K562 (cell line): ENCODE data around the gene ACTR3C. TPM values are rescaled to one million over a fixed set of nuclear protein-coding genes. Genes with fewer than 3 reads are reported as not detected.

ENCODE experiments used
- E2F3 ChIP-seq: fragments of 250-450 bp; sonication (Bioruptor Pico); IDR thresholded peaks from 2 replicates; pipeline ENCODE4 v1.4.0; 2020; ENCODE audit warnings: mild to moderate bottlenecking
- ETS2 ChIP-seq: IDR thresholded peaks from 2 replicates; pipeline ENCODE4 v1.6.1; 2016; ENCODE audit warnings: borderline replicate concordance, missing genetic modification characterization, mild to moderate bottlenecking, moderate library complexity, missing compliant biosample characterization; ENCODE audit not compliant: poor library complexity, severe bottlenecking
- FOXK1 ChIP-seq: sonication (generic); formaldehyde crosslinking; IDR thresholded peaks from 2 replicates; pipeline ENCODE4 v1.8.0; 2022; ENCODE audit warnings: missing genetic modification reagents, mild to moderate bottlenecking, borderline replicate concordance
- FOXP1 ChIP-seq: sonication (generic); formaldehyde crosslinking; IDR thresholded peaks from 2 replicates; pipeline ENCODE4 v1.8.0; 2022; ENCODE audit warnings: mild to moderate bottlenecking, missing genetic modification reagents
- HMGN3 ChIP-seq: IDR thresholded peaks from 2 replicates; pipeline ENCODE4 v1.6.1; 2011; ENCODE audit warnings: borderline replicate concordance, low read depth, mild to moderate bottlenecking, mixed read lengths, low read length; ENCODE audit not compliant: insufficient read length; ENCODE audit errors: extremely low read depth
- HNRNPK ChIP-seq: fragments of 200-400 bp; formaldehyde crosslinking; IDR thresholded peaks from one replicate; pipeline ENCODE4 v1.6.1; 2018; ENCODE audit warnings: mild to moderate bottlenecking, low read depth, low read length; ENCODE audit not compliant: poor library complexity, severe bottlenecking
- MEF2D ChIP-seq: conservative IDR thresholded peaks from 2 replicates; pipeline ENCODE4 v1.6.1; 2016; ENCODE audit warnings: low read depth, missing genetic modification characterization, missing compliant biosample characterization
- PCBP2 ChIP-seq: fragments of 200-400 bp; formaldehyde crosslinking; IDR thresholded peaks from 2 replicates; pipeline ENCODE4 v1.6.1; 2018; ENCODE audit warnings: low read length, low read depth, mild to moderate bottlenecking, moderate library complexity; ENCODE audit not compliant: poor library complexity, severe bottlenecking
- POLR2A ChIP-seq: fragments of 450-650 bp; conservative IDR thresholded peaks from 2 replicates; pipeline ENCODE4 v1.6.1; 2016
- SMAD3 ChIP-seq: fragments of 450-650 bp; formaldehyde crosslinking; conservative IDR thresholded peaks from 2 replicates; pipeline ENCODE4 v1.4.0; 2020; ENCODE audit warnings: mild to moderate bottlenecking
- SMARCB1 ChIP-seq: IDR thresholded peaks from 2 replicates; pipeline ENCODE4 v1.6.1; 2011; ENCODE audit warnings: improper control_type of control experiment, low read depth; ENCODE audit not compliant: insufficient read length
- STAT5A ChIP-seq: IDR thresholded peaks from 2 replicates; pipeline ENCODE4 v1.6.1; 2012; ENCODE audit warnings: low read length, inconsistent platforms, borderline replicate concordance
- THAP12 ChIP-seq: fragments of 250-450 bp; sonication (Bioruptor Pico); IDR thresholded peaks from 2 replicates; pipeline ENCODE4 v1.9.0; 2021; ENCODE audit warnings: mild to moderate bottlenecking, inconsistent platforms
- ZFP91 ChIP-seq: sonication (generic); formaldehyde crosslinking; IDR thresholded peaks from 2 replicates; pipeline ENCODE4 v1.8.0; 2022; ENCODE audit warnings: mild to moderate bottlenecking, missing genetic modification reagents
- ZNF133 ChIP-seq: fragments of 250-450 bp; sonication (Bioruptor Pico); IDR thresholded peaks from 2 replicates; pipeline ENCODE4 v1.4.0; 2020; ENCODE audit warnings: mild to moderate bottlenecking
- ZNF253 ChIP-seq: fragments of 250-450 bp; sonication (Bioruptor Pico); conservative IDR thresholded peaks from 2 replicates; pipeline ENCODE4 v1.6.1; 2021; ENCODE audit warnings: mild to moderate bottlenecking
- ZNF785 ChIP-seq: fragments of 250-450 bp; sonication (Bioruptor Pico); IDR thresholded peaks from 2 replicates; pipeline ENCODE4 v1.4.0; 2020; ENCODE audit warnings: mild to moderate bottlenecking
- ZSCAN32 ChIP-seq: fragments of 450-650 bp; formaldehyde crosslinking; IDR thresholded peaks from 2 replicates; pipeline ENCODE4 v1.4.0; 2020; ENCODE audit warnings: mild to moderate bottlenecking, moderate library complexity
- polyA plus RNA-seq, 8 experiments: library from polyadenylated mRNA; depleted of rRNA in 4 of 8; stranded (reverse) in 5 of 8; unstranded in 3 of 8; fragments of >200 nt; fragmentation: Nextera tagmentation in 2 of 8; fragmentation: Illumina TruSeq in 1 of 8; extraction: Ambion mirVana in 2 of 8; extraction: Trizol in 1 of 8; gene quantifications; 2 replicates each; pipeline versions ENCODE4 v1.2.1 to v1.2.3, GENCODE V29; 2011 to 2014; ENCODE audit warnings: inconsistent platforms in 1 of 8, missing spikeins in 1 of 8
- total RNA-seq, 7 experiments: library from RNA; depleted of rRNA in 6 of 7; stranded (reverse); fragments of >200 nt in 6 of 7; fragmentation: Illumina TruSeq in 2 of 7; extraction: Trizol in 2 of 7; gene quantifications; 2 replicates each; pipeline versions ENCODE4 v1.2.1 to v1.2.3, GENCODE V29; 2011 to 2021; ENCODE audit warnings: low replicate concordance in 1 of 7
- TF ChIP-seq, protein P1 (sequence below): fragments of 450-650 bp; IDR thresholded peaks from 2 replicates; pipeline ENCODE4 v1.7.0; 2016; ENCODE audit warnings: borderline replicate concordance
- TF ChIP-seq, protein P2 (sequence below): fragments of 200-800 bp; sonication (Bioruptor generic); IDR thresholded peaks from 2 replicates; pipeline ENCODE4 v1.6.1; 2017; ENCODE audit warnings: missing genetic modification characterization, missing compliant biosample characterization
- TF ChIP-seq, protein P3 (sequence below): IDR thresholded peaks from 2 replicates; pipeline ENCODE4 v1.6.1; 2016; ENCODE audit warnings: missing genetic modification characterization, missing compliant biosample characterization

Gene ACTR3C
- total and polyA plus RNA-seq, 9 of the 15 experiments (the other 6 are each of a cell fraction or from before 2014, with no cell fraction given), result 9.0 to 35.4 (median 13.3) TPM

- TF ChIP-seq PCBP2, result no peak
- no peak for TF ChIP-seq E2F3 (CRISPR knock-in tag)
- no peak for TF ChIP-seq ETS2
- TF ChIP-seq SMAD3 (CRISPR knock-in tag), result 0 out of 2 replicates have a peak, but pooled peaks have one; percentile 37
- TF ChIP-seq HNRNPK, result no peak
- TF ChIP-seq ZFP91 (CRISPR knock-in tag), result no peak
- no peak for TF ChIP-seq THAP12
- no peak for TF ChIP-seq FOXK1 (CRISPR knock-in tag)
- no peak for TF ChIP-seq ZNF133 (CRISPR knock-in tag)
- no peak for TF ChIP-seq ZNF785 (CRISPR knock-in tag)
- TF ChIP-seq, protein P1, sequence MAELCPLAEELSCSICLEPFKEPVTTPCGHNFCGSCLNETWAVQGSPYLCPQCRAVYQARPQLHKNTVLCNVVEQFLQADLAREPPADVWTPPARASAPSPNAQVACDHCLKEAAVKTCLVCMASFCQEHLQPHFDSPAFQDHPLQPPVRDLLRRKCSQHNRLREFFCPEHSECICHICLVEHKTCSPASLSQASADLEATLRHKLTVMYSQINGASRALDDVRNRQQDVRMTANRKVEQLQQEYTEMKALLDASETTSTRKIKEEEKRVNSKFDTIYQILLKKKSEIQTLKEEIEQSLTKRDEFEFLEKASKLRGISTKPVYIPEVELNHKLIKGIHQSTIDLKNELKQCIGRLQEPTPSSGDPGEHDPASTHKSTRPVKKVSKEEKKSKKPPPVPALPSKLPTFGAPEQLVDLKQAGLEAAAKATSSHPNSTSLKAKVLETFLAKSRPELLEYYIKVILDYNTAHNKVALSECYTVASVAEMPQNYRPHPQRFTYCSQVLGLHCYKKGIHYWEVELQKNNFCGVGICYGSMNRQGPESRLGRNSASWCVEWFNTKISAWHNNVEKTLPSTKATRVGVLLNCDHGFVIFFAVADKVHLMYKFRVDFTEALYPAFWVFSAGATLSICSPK, result no peak
- TF ChIP-seq ZSCAN32 (CRISPR knock-in tag), result no peak
- no peak for TF ChIP-seq STAT5A
- TF ChIP-seq, protein P2, sequence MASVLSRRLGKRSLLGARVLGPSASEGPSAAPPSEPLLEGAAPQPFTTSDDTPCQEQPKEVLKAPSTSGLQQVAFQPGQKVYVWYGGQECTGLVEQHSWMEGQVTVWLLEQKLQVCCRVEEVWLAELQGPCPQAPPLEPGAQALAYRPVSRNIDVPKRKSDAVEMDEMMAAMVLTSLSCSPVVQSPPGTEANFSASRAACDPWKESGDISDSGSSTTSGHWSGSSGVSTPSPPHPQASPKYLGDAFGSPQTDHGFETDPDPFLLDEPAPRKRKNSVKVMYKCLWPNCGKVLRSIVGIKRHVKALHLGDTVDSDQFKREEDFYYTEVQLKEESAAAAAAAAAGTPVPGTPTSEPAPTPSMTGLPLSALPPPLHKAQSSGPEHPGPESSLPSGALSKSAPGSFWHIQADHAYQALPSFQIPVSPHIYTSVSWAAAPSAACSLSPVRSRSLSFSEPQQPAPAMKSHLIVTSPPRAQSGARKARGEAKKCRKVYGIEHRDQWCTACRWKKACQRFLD (CRISPR knock-in tag), result peak; percentile 73
- TF ChIP-seq, protein P3, sequence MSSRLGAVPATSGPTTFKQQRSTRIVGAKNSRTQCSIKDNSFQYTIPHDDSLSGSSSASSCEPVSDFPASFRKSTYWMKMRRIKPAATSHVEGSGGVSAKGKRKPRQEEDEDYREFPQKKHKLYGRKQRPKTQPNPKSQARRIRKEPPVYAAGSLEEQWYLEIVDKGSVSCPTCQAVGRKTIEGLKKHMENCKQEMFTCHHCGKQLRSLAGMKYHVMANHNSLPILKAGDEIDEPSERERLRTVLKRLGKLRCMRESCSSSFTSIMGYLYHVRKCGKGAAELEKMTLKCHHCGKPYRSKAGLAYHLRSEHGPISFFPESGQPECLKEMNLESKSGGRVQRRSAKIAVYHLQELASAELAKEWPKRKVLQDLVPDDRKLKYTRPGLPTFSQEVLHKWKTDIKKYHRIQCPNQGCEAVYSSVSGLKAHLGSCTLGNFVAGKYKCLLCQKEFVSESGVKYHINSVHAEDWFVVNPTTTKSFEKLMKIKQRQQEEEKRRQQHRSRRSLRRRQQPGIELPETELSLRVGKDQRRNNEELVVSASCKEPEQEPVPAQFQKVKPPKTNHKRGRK (tag), result no peak
- no peak for TF ChIP-seq POLR2A
- TF ChIP-seq SMARCB1, result no peak
- peak; percentile 88 for TF ChIP-seq MEF2D (tag)
- TF ChIP-seq ZNF253 (CRISPR knock-in tag), result no peak
- TF ChIP-seq FOXP1 (CRISPR knock-in tag), result no peak
- TF ChIP-seq HMGN3, result no peak
Observed at GRCh38 chr7:150355666-150356059, 32.3 kb upstream of the ACTR3C start (continued).
